ENCODE results near the gene CDC40. TPM values are rescaled to one million over a fixed set of nuclear protein-coding genes. Genes with fewer than 3 reads are reported as not detected.

The CDC40 gene
- 22.9 and 30.0 TPM in 2 replicates for total RNA-seq

GRCh38 chr6:110180228-110181008 is at the start of gene CDC40:
TSS of gene CDC40 (plus strand) at chr6:110180427. CDS start at chr6:110180445, 18 bp downstream.
- no peak within 1 kb of the TSS for H3K27ac Mint-ChIP-seq
- peaks cover 12% of the 10 kb centered on the region for H3K4me1 Mint-ChIP-seq (ENCODE audit: low read depth)
- no peaks in the 10 kb centered on the region for H3K9me3 Mint-ChIP-seq
- peak; percentile 52 for DNase-seq (ENCODE audit: low spot score)
- intact Hi-C loops (cut with micrococcal nuclease) = loop anchor here (1.0 to 10.0 kb wide), 11 partner anchors 54 to 1916 kb away; partner anchors contain the start of genes AFG1L, AK9, CD164 and CDK19
- no peaks in the 10 kb centered on the region for H3K36me3 Mint-ChIP-seq (ENCODE audit: low read depth)
- no peak within 1 kb of the TSS for H3K4me3 Mint-ChIP-seq
- peaks cover 7% of the 10 kb centered on the region for H3K27me3 Mint-ChIP-seq (ENCODE audit: insufficient read depth)

GRCh38 chr6:110137924-110138887 is 42.0 kb upstream of the CDC40 start:
- Mint-ChIP-seq H3K27ac (no peak overlapping the region), H3K4me3 (no peak overlapping the region), H3K4me1 (ENCODE audit: low read depth) (no peaks in the 10 kb centered on the region), H3K36me3 (ENCODE audit: low read depth) (no peaks in the 10 kb centered on the region), H3K27me3 (ENCODE audit: insufficient read depth) (peaks cover 5% of the 10 kb centered on the region), H3K9me3 (peaks cover 9% of the 10 kb centered on the region)
- intact Hi-C loops (cut with micrococcal nuclease) = no loop called here
- no peak for DNase-seq (ENCODE audit: low spot score)

GRCh38 chr6:110139052-110139451 is 41.2 kb upstream of the CDC40 start:
- Mint-ChIP-seq H3K36me3 (ENCODE audit: low read depth) (no peaks in the 10 kb centered on the region), H3K9me3 (peaks cover 7% of the 10 kb centered on the region), H3K27me3 (ENCODE audit: insufficient read depth) (peaks cover 5% of the 10 kb centered on the region), H3K4me3 (no peak overlapping the region), H3K4me1 (ENCODE audit: low read depth) (no peaks in the 10 kb centered on the region), H3K27ac (no peak overlapping the region)
- intact Hi-C loops (cut with micrococcal nuclease) = no loop called here
- no peak for DNase-seq (ENCODE audit: low spot score)

GRCh38 chr6:110140650-110141049 is 39.6 kb upstream of the CDC40 start:
- H3K27me3 Mint-ChIP-seq (ENCODE audit: insufficient read depth) = peaks cover 2% of the 10 kb centered on the region
- H3K9me3 Mint-ChIP-seq = peaks cover 7% of the 10 kb centered on the region
- H3K4me3 Mint-ChIP-seq = no peak overlapping the region

GRCh38 chr6:110147870-110148269 is 32.4 kb upstream of the CDC40 start:
- DNase-seq (ENCODE audit: low spot score) = no peak
- Mint-ChIP-seq H3K27ac (no peak overlapping the region), H3K27me3 (ENCODE audit: insufficient read depth) (peaks cover 7% of the 10 kb centered on the region), H3K4me3 (no peak overlapping the region), H3K36me3 (ENCODE audit: low read depth) (no peaks in the 10 kb centered on the region), H3K9me3 (no peaks in the 10 kb centered on the region), H3K4me1 (ENCODE audit: low read depth) (no peaks in the 10 kb centered on the region)
- intact Hi-C loops (cut with micrococcal nuclease) = no loop called here

More at GRCh38 chr6:110140650-110141049, 39.6 kb upstream of the CDC40 start:
- Mint-ChIP-seq H3K4me1 (ENCODE audit: low read depth) (no peaks in the 10 kb centered on the region), H3K36me3 (ENCODE audit: low read depth) (no peaks in the 10 kb centered on the region), H3K27ac (no peak overlapping the region)
- no peak for DNase-seq (ENCODE audit: low spot score)
- intact Hi-C loops (cut with micrococcal nuclease) = no loop called here

- no peak overlapping the region for H3K27ac Mint-ChIP-seq
- H3K4me1 Mint-ChIP-seq (ENCODE audit: low read depth) = no peaks in the 10 kb centered on the region
- peaks cover 9% of the 10 kb centered on the region for H3K27me3 Mint-ChIP-seq (ENCODE audit: insufficient read depth)
- intact Hi-C loops (cut with micrococcal nuclease) = no loop called here
- H3K9me3 Mint-ChIP-seq = no peaks in the 10 kb centered on the region
- no peak for DNase-seq (ENCODE audit: low spot score)
- no peak overlapping the region for H3K4me3 Mint-ChIP-seq
- no peaks in the 10 kb centered on the region for H3K36me3 Mint-ChIP-seq (ENCODE audit: low read depth)
These were observed 21.7 kb upstream of the CDC40 start for GRCh38 chr6:110158479-110158878.

- intact Hi-C loops (cut with micrococcal nuclease) = no loop called here
- no peak for DNase-seq (ENCODE audit: low spot score)
- Mint-ChIP-seq H3K36me3 (ENCODE audit: low read depth) (no peaks in the 10 kb centered on the region), H3K27ac (no peak overlapping the region), H3K4me3 (no peak overlapping the region), H3K27me3 (ENCODE audit: insufficient read depth) (peaks cover 20% of the 10 kb centered on the region), H3K4me1 (ENCODE audit: low read depth) (no peaks in the 10 kb centered on the region), H3K9me3 (no peaks in the 10 kb centered on the region)
These were observed 10.1 kb upstream of the CDC40 start for GRCh38 chr6:110170081-110170480.

GRCh38 chr6:110173506-110174132 is 6.6 kb upstream of the CDC40 start:
- Mint-ChIP-seq H3K27ac (no peak overlapping the region), H3K4me1 (ENCODE audit: low read depth) (peaks cover 5% of the 10 kb centered on the region), H3K36me3 (ENCODE audit: low read depth) (no peaks in the 10 kb centered on the region), H3K9me3 (no peaks in the 10 kb centered on the region), H3K4me3 (no peak overlapping the region), H3K27me3 (ENCODE audit: insufficient read depth) (peaks cover 26% of the 10 kb centered on the region)
- no peak for DNase-seq (ENCODE audit: low spot score)
- intact Hi-C loops (cut with micrococcal nuclease) = no loop called here

- Mint-ChIP-seq H3K4me1 (ENCODE audit: low read depth) (peaks cover 10% of the 10 kb centered on the region), H3K4me3 (peak overlapping the region; percentile 79), H3K27me3 (ENCODE audit: insufficient read depth) (peaks cover 21% of the 10 kb centered on the region), H3K9me3 (no peaks in the 10 kb centered on the region), H3K36me3 (ENCODE audit: low read depth) (no peaks in the 10 kb centered on the region), H3K27ac (peak overlapping the region; percentile 35)
- peak; percentile 54 for DNase-seq (ENCODE audit: low spot score)
- intact Hi-C loops (cut with micrococcal nuclease) = loop anchor here (1.0 to 2.0 kb wide), 3 partner anchors 211 to 1620 kb away; partner anchors contain the start of gene AMD1
These were observed 1.4 kb upstream of the CDC40 start for GRCh38 chr6:110178626-110179405.

GRCh38 chr6:110179406-110180227 is 610 bp upstream of the CDC40 start, which contains the start of gene WASF1:
TSS of gene WASF1 (minus strand) at chr6:110179670. CDS start at chr6:110127601, 52,069 bp downstream.
- H3K9me3 Mint-ChIP-seq = no peaks in the 10 kb centered on the region
- H3K27ac Mint-ChIP-seq = peak within 1 kb of the TSS; percentile 35
- intact Hi-C loops (cut with micrococcal nuclease) = loop anchor here (1.0 to 10.0 kb wide), 13 partner anchors 55 to 1915 kb away; partner anchors contain the start of genes AFG1L, AK9, AMD1 and CD164
- H3K27me3 Mint-ChIP-seq (ENCODE audit: insufficient read depth) = peaks cover 15% of the 10 kb centered on the region
- peaks cover 10% of the 10 kb centered on the region for H3K4me1 Mint-ChIP-seq (ENCODE audit: low read depth)
- H3K36me3 Mint-ChIP-seq (ENCODE audit: low read depth) = no peaks in the 10 kb centered on the region
- peak within 1 kb of the TSS; percentile 79 for H3K4me3 Mint-ChIP-seq
- DNase-seq (ENCODE audit: low spot score) = peak; percentile 86

All from activated T-helper 1 cell treated with anti-CD3 and anti-CD28 coated beads, Interleukin-12 subunit alpha, Interleukin-12 subunit beta, Interleukin-2, Interleukin-4 antibody, amounts not matched to agents 30 ng/mL and 10 ng/mL and 1 ng/mL, durations not matched to agents 14 hours and 24 hours and 36 hours (primary cell).